Cardiac fibroblast (primary cell): ENCODE measurements around the gene NALCN.

Source experiments
- DNase-seq, 2 donors: peaks; one replicate each; pipeline versions ENCODE4 v3.0.0 to v3.0.0-alpha.2; 2010; ENCODE audit warnings: low read depth in 2 of 2
- H3K4me3 ChIP-seq, 2 donors: replicated peaks in 1 of 2; 1 replicate in 1 of 2; 2 replicates in 1 of 2; pipeline ENCODE4 v1.5.1; 2011; ENCODE audit warnings: low read depth in 2 of 2, low read length in 2 of 2, mild to moderate bottlenecking in 2 of 2, moderate library complexity in 1 of 2
- CTCF ChIP-seq: IDR thresholded peaks from one replicate; pipeline ENCODE4 v1.5.1; 2011; ENCODE audit warnings: low read depth, mild to moderate bottlenecking, low read length, inconsistent platforms

The NALCN gene

GRCh38 chr13:101401196-101401595 lies 15.1 kb downstream of the NALCN start:
- DNase-seq = no peak
- no peak for TF ChIP-seq CTCF
- no peak overlapping the region for H3K4me3 ChIP-seq

GRCh38 chr13:101399365-101399764 lies 16.9 kb downstream of the NALCN start:
- H3K4me3 ChIP-seq = no peak overlapping the region
- peak in 1 of 2 donors; percentile 46 for DNase-seq
- TF ChIP-seq CTCF = no peak

GRCh38 chr13:101398920-101399319 lies 17.4 kb downstream of the NALCN start:
- no peak overlapping the region for H3K4me3 ChIP-seq
- no peak for TF ChIP-seq CTCF
- DNase-seq = peak in 1 of 2 donors; percentile 71

GRCh38 chr13:101398191-101398590 lies 18.1 kb downstream of the NALCN start:
- H3K4me3 ChIP-seq = no peak overlapping the region
- DNase-seq = peak in 1 of 2 donors; percentile 57
- no peak for TF ChIP-seq CTCF

GRCh38 chr13:101397742-101398141 lies 18.6 kb downstream of the NALCN start:
- no peak overlapping the region for H3K4me3 ChIP-seq
- peak; percentile 8 to 75 for DNase-seq
- TF ChIP-seq CTCF = no peak

- TF ChIP-seq CTCF = no peak
- no peak for DNase-seq
- no peak overlapping the region for H3K4me3 ChIP-seq
Observed at GRCh38 chr13:101394605-101395004, 21.7 kb downstream of the NALCN start.

- DNase-seq = no peak
- no peak for TF ChIP-seq CTCF
Observed at GRCh38 chr13:101393140-101393539, 23.2 kb downstream of the NALCN start.

More at GRCh38 chr13:101393140-101393539, 23.2 kb downstream of the NALCN start:
- no peak overlapping the region for H3K4me3 ChIP-seq
